GM23248 (cell line): ENCODE data around the gene AP3D1. TPM values are rescaled to one million over a fixed set of nuclear protein-coding genes. Genes with fewer than 3 reads are reported as not detected.

Experiments
- DNase-seq: peaks from one replicate; pipeline ENCODE4 v3.0.0-alpha.2; 2015
- H2AFZ ChIP-seq: fragments of 200-600 bp; sonication (generic); 2 replicates; pipeline ENCODE4 v1.6.1; 2016; ENCODE audit warnings: antibody characterized with exemption
- H3F3A ChIP-seq: fragments of 200-600 bp; sonication (generic); 2 replicates; pipeline ENCODE4 v1.6.1; 2016; ENCODE audit warnings: mild to moderate bottlenecking, antibody characterized with exemption, mixed run types; ENCODE audit not compliant: insufficient read depth
- H3K27ac ChIP-seq: fragments of 200-600 bp; sonication (generic); 2 replicates; pipeline ENCODE4 v1.5.1; 2016; ENCODE audit warnings: mild to moderate bottlenecking
- H3K27me3 ChIP-seq: fragments of 200-600 bp; sonication (generic); replicated peaks from 2 replicates; pipeline ENCODE4 v1.6.1; 2016; ENCODE audit warnings: mild to moderate bottlenecking; ENCODE audit not compliant: insufficient read depth
- H3K36me3 ChIP-seq: fragments of 200-600 bp; sonication (generic); 2 replicates; pipeline ENCODE4 v1.6.1; 2016; ENCODE audit warnings: low read depth, mild to moderate bottlenecking
- H3K4me1 ChIP-seq: fragments of 200-600 bp; sonication (generic); 2 replicates; pipeline ENCODE4 v1.6.1; 2016; ENCODE audit warnings: mild to moderate bottlenecking; ENCODE audit not compliant: insufficient read depth
- H3K4me2 ChIP-seq: fragments of 200-600 bp; sonication (generic); one replicate; pipeline ENCODE4 v1.6.1; 2016; ENCODE audit warnings: mild to moderate bottlenecking; ENCODE audit not compliant: unreplicated experiment
- H3K4me3 ChIP-seq: fragments of 200-600 bp; sonication (generic); 2 replicates; pipeline ENCODE4 v1.5.1; 2016; ENCODE audit warnings: mild to moderate bottlenecking
- H3K79me2 ChIP-seq: fragments of 200-600 bp; sonication (generic); 2 replicates; pipeline ENCODE4 v1.6.1; 2016; ENCODE audit warnings: mild to moderate bottlenecking; ENCODE audit not compliant: insufficient read depth
- H3K9ac ChIP-seq: fragments of 200-600 bp; sonication (generic); 2 replicates; pipeline ENCODE4 v1.6.1; 2016; ENCODE audit warnings: mild to moderate bottlenecking
- H3K9me2 ChIP-seq: fragments of 200-600 bp; sonication (generic); 2 replicates; pipeline ENCODE4 v1.6.1; 2016; ENCODE audit warnings: mixed run types, mild to moderate bottlenecking, moderate library complexity; ENCODE audit not compliant: insufficient read depth
- H3K9me3 ChIP-seq: fragments of 200-600 bp; sonication (generic); one replicate; pipeline ENCODE4 v1.6.1; 2017; ENCODE audit warnings: low read depth
- H4K20me1 ChIP-seq: fragments of 200-600 bp; sonication (generic); 2 replicates; pipeline ENCODE4 v1.6.0; 2016; ENCODE audit not compliant: insufficient read depth
- EZH2 ChIP-seq: fragments of 200-600 bp; sonication (generic); IDR thresholded peaks from 2 replicates; pipeline ENCODE4 v1.6.1; 2018; ENCODE audit warnings: antibody characterized with exemption, mild to moderate bottlenecking; ENCODE audit not compliant: insufficient read depth, poor library complexity, severe bottlenecking
- EZH2phosphoT487 ChIP-seq: fragments of 200-600 bp; sonication (generic); IDR thresholded peaks from 2 replicates; pipeline ENCODE4 v1.6.1; 2018; ENCODE audit warnings: antibody characterized with exemption, moderate library complexity, mild to moderate bottlenecking, low read depth; ENCODE audit not compliant: insufficient read depth
- WGBS, 2 experiments: methylation state at CpG; one replicate each; pipeline ENCODE4 v1.1.6; 2015 to 2017; ENCODE audit warnings: low lambda C conversion rate in 2 of 2, low coverage in 1 of 2; ENCODE audit errors: missing lambda C conversion rate in 2 of 2; 5-methylcytosine and 5-hydroxymethylcytosine counted together
- in situ Hi-C: fragments of 300-500 bp; cut with MboI; formaldehyde crosslinking; loops from 2 replicates; pipeline ENCODE4 v1.15.0; 2020
- polyA plus RNA-seq: library from polyadenylated mRNA; unstranded; fragments of >200 nt; fragmentation: Nextera tagmentation; extraction: Ambion mirVana; gene quantifications from 2 replicates; pipeline ENCODE4 v1.2.1, GENCODE V29; 2016
- total RNA-seq: library from RNA; depleted of rRNA; stranded (reverse); fragments of >200 nt; shearing (Covaris generic); gene quantifications from 2 replicates; pipeline ENCODE4 v1.2.3, GENCODE V29; 2014

Gene AP3D1
- total and polyA plus RNA-seq, 2 experiments from 2014 or later: 79.0 to 97.6 TPM

DNA sequence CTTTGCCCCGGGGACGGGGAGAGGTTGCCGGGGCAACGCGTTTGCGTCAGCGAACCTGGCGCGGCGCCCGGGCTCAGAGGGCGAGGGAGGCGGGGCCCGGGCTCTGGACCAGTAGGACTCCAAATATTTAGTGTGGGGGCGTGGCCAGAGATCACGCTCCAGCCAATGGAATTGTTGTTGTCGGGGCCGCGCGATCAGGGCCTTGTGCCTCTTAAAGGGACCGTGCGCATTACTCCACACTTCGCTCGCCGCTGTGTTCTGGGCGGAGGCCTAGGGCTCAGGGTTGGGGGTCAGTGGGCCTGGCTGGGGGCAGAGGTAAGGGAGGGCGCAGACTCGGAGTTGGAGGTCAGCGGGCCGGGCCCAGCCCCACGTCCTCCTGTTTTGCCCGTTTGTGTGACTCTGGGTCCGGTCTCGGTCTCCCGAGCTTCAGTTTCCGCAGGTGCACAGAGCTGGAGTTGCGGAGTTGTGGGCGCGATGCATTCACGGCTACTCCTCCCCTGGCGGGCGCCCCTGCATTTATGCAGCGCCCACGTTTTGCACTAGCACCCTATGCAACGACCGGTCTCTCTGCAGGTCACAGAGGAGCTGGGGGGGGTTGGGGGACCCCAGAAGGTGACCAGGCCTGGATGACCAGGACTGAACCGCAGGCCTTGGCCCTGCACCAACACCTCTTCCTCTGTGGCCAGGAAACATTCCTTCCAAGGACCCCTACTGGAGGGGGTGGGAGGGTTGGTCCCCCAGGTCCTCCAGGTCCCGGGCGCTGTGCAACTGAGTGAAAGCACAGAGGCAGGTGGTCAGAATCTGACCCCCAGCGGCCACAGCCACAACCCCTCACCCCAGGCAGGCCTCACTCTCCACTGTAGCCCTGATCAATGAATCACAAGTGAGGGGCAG is 89.6 kb downstream of the AP3D1 start:
- H3F3A ChIP-seq: peaks cover 16% of the 10 kb centered on the region
- H3K9me3 ChIP-seq: no peaks in the 10 kb centered on the region
- no peaks in the 10 kb centered on the region for H3K27me3 ChIP-seq
- TF ChIP-seq EZH2 (no peak), EZH2phosphoT487 (no peak)
- DNase-seq: peak; percentile 100
- in situ Hi-C loops: no loop called here
- peak overlapping the region; percentile 97 for H3K4me2 ChIP-seq
- no peaks in the 10 kb centered on the region for H3K9me2 ChIP-seq
- peak overlapping the region; percentile 91 for H3K9ac ChIP-seq
- peak overlapping the region; percentile 98 for H3K27ac ChIP-seq
- WGBS, 2 experiments: 8 to 9% methylated on average over 38 to 50 of the region's 50 CpGs
- H3K4me3 ChIP-seq: peak overlapping the region; percentile 74
- H3K36me3 ChIP-seq: no peaks in the 10 kb centered on the region
- H3K79me2 ChIP-seq: no peaks in the 10 kb centered on the region
- H3K4me1 ChIP-seq: peaks cover 32% of the 10 kb centered on the region
- no peaks in the 10 kb centered on the region for H4K20me1 ChIP-seq
- H2AFZ ChIP-seq: peak overlapping the region; percentile 85

- no peak for TF ChIP-seq EZH2
- no peak for TF ChIP-seq EZH2phosphoT487
- peak overlapping the region; percentile 74 for H3K4me3 ChIP-seq
- in situ Hi-C loops: no loop called here
- peak overlapping the region; percentile 98 for H3K27ac ChIP-seq
- H3F3A ChIP-seq: peaks cover 16% of the 10 kb centered on the region
- peak overlapping the region; percentile 76 for H3K4me2 ChIP-seq
- H3K4me1 ChIP-seq: peaks cover 35% of the 10 kb centered on the region
- H3K9me2 ChIP-seq: no peaks in the 10 kb centered on the region
- H4K20me1 ChIP-seq: no peaks in the 10 kb centered on the region
- peak; percentile 84 for DNase-seq
- H3K36me3 ChIP-seq: no peaks in the 10 kb centered on the region
- peak overlapping the region; percentile 28 for H2AFZ ChIP-seq
- H3K9ac ChIP-seq: peak overlapping the region; percentile 91
- WGBS, 2 experiments: 2% methylated on average over 24 to 31 of the region's 55 CpGs
- no peaks in the 10 kb centered on the region for H3K27me3 ChIP-seq
- no peaks in the 10 kb centered on the region for H3K9me3 ChIP-seq
- no peaks in the 10 kb centered on the region for H3K79me2 ChIP-seq
These were observed 90.4 kb downstream of the AP3D1 start for GRCh38 chr19:2060884-2061494.

DNA sequence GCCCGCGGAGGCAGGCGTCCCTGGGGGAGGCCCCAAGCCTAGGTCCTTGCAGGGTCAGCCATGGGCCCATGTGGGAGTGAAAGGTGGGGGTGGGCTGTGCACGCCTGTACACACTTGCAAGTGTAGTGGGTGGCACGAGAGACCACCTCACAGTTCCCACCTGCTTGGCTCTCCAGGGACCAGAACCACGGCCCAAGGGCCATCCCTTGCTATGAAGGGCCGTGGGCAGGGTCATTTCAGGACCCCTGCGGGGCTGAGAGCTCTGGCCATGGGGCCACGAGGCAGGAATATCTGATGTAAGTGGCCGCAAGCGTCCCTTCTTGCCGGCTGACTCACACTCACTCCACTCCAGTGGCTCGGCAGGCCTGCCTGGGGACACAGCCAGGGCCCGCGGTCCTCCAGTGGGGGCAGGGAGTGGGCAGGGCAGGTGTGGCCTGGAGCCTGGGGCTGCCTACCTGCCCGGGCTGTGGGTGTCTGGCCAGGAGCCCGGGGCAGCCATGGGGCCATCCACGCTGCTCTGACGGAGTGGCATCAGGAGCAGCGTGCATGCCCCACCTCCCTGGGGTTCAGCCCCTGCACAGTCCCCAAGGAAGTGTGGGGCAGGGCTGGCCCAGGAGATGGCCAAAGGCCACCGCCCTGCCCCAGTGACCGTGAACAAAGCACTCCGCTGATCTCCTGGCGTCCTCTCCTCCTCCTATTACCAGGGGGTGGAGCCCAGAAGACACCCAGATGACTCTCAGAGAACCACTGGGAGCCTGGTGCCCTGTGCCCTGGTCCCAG is 91.8 kb downstream of the AP3D1 start:
- no peaks in the 10 kb centered on the region for H3K9me2 ChIP-seq
- TF ChIP-seq EZH2phosphoT487: no peak
- no peak for TF ChIP-seq EZH2
- 0 out of 2 replicates have a peak overlapping the region, but pooled peaks have one; percentile 13 for H3K4me3 ChIP-seq
- H3K9ac ChIP-seq: peak overlapping the region; percentile 91
- in situ Hi-C loops: no loop called here
- peak; percentile 93 for DNase-seq
- H3K27me3 ChIP-seq: no peaks in the 10 kb centered on the region
- peaks cover 11% of the 10 kb centered on the region for H3F3A ChIP-seq
- H3K4me1 ChIP-seq: peaks cover 34% of the 10 kb centered on the region
- no peaks in the 10 kb centered on the region for H4K20me1 ChIP-seq
- H3K4me2 ChIP-seq: peak overlapping the region; percentile 76
- H3K27ac ChIP-seq: peak overlapping the region; percentile 98
- H3K36me3 ChIP-seq: no peaks in the 10 kb centered on the region
- 18 to 25% methylated on average over 18 to 22 of the region's 24 CpGs for WGBS, 2 experiments
- no peaks in the 10 kb centered on the region for H3K9me3 ChIP-seq
- H2AFZ ChIP-seq: peak overlapping the region; percentile 28; the same call in 1 of the 2 replicates
- H3K79me2 ChIP-seq: no peaks in the 10 kb centered on the region
